Endothelial cell of umbilical vein (primary cell): ENCODE data around the gene DENND1A. TPM values are rescaled to one million over a fixed set of nuclear protein-coding genes. Genes with fewer than 3 reads are reported as not detected.

ENCODE experiments used
- BruUV-seq: library from RNA; stranded (reverse); fragments of 400-500 nt; replicated peaks from 2 replicates; lab custom pipeline; 2021; lab: Mats Ljungman, UMichigan
- CTCF ChIA-PET: fragments of 300-600, 350-600 bp; sonication (Branson Sonifier 250); formaldehyde crosslinking; loops from one replicate; lab custom pipeline; 2021; ENCODE audit warnings: antibody characterized with exemption, inconsistent platforms; lab: Charles Lee
- POLR2A ChIA-PET: fragments of 300-600, 350-600 bp; sonication (Branson Sonifier 250); formaldehyde crosslinking; loops from one replicate; lab custom pipeline; 2021; ENCODE audit warnings: antibody characterized with exemption, inconsistent platforms; lab: Charles Lee
- DNase-seq: peaks from one replicate; pipeline ENCODE4 v3.0.0-alpha.2; 2011; ENCODE audit warnings: low read depth, low spot score
- FAIRE-seq: peaks from 2 replicates; lab custom pipeline; 2011; peaks lifted over from hg19 to GRCh38; lab: Jason Lieb, UNC
- H2AFZ ChIP-seq: 2 replicates; pipeline ENCODE4 v1.6.0; 2012; ENCODE audit warnings: low read depth, low read length, control low read depth, inconsistent platforms
- H3K27ac ChIP-seq: 2 replicates; pipeline ENCODE4 v1.5.1; 2011; ENCODE audit warnings: low read depth, mild to moderate bottlenecking, control low read depth, low read length, moderate library complexity; ENCODE audit not compliant: insufficient read depth
- H3K27me3 ChIP-seq, 2 experiments: 2 replicates each; pipeline versions ENCODE4 v1.6.0 to v1.6.1; 2011; ENCODE audit warnings: low read length in 2 of 2, mixed read lengths in 1 of 2; ENCODE audit not compliant: control insufficient read depth in 2 of 2, insufficient read depth in 2 of 2
- H3K36me3 ChIP-seq, 2 experiments: 2 replicates in 1 of 2; 3 replicates in 1 of 2; pipeline ENCODE4 v1.5.1; 2011; ENCODE audit warnings: low read length in 2 of 2, mild to moderate bottlenecking in 1 of 2, moderate library complexity in 1 of 2; ENCODE audit not compliant: control insufficient read depth in 2 of 2, insufficient read depth in 2 of 2; ENCODE audit errors: extremely low read depth in 1 of 2
- H3K4me1 ChIP-seq: 3 replicates; pipeline ENCODE4 v1.5.1; 2011; ENCODE audit warnings: mild to moderate bottlenecking, low read length; ENCODE audit not compliant: control insufficient read depth, insufficient read depth; ENCODE audit errors: extremely low read depth
- H3K4me2 ChIP-seq: 2 replicates; pipeline ENCODE4 v1.6.1; 2011; ENCODE audit warnings: low read length, control low read depth, mixed read lengths; ENCODE audit not compliant: insufficient read depth
- H3K4me3 ChIP-seq, 3 experiments: fragments of 200-600 bp in 1 of 3; sonication (generic), shearing (Covaris generic) in 1 of 3; replicated peaks in 1 of 3; 2 replicates each; pipeline ENCODE4 v1.5.1; 2011 to 2016; ENCODE audit warnings: control low read depth in 3 of 3, low read length in 3 of 3, mild to moderate bottlenecking in 2 of 3, inconsistent platforms in 1 of 3, low read depth in 1 of 3, moderate library complexity in 1 of 3; ENCODE audit not compliant: insufficient read depth in 1 of 3
- H3K79me2 ChIP-seq: 2 replicates; pipeline ENCODE4 v1.6.0; 2012; ENCODE audit warnings: low read length, inconsistent platforms; ENCODE audit not compliant: control insufficient read depth, insufficient read depth
- H3K9ac ChIP-seq: replicated peaks from 2 replicates; pipeline ENCODE3; 2011; ENCODE audit warnings: low read length, control low read depth; ENCODE audit not compliant: insufficient read depth; ENCODE audit errors: extremely low read depth
- H3K9me1 ChIP-seq: replicated peaks from 3 replicates; pipeline ENCODE4 v1.6.0; 2011; ENCODE audit warnings: mild to moderate bottlenecking, low read length; ENCODE audit not compliant: control insufficient read depth, insufficient read depth; ENCODE audit errors: extremely low read depth
- H3K9me3 ChIP-seq: replicated peaks from 2 replicates; pipeline ENCODE4 v1.5.1; 2012; ENCODE audit warnings: low read length, inconsistent platforms; ENCODE audit not compliant: control insufficient read depth, insufficient read depth
- H4K20me1 ChIP-seq: replicated peaks from 2 replicates; pipeline ENCODE3; 2011; ENCODE audit warnings: mild to moderate bottlenecking, low read length; ENCODE audit not compliant: control insufficient read depth, insufficient read depth; ENCODE audit errors: extremely low read depth
- CTCF ChIP-seq, 2 donors: IDR thresholded peaks; 1 replicate in 1 of 2; 2 replicates in 1 of 2; pipeline ENCODE4 v1.5.1; 2011; ENCODE audit warnings: low read length in 2 of 2, mild to moderate bottlenecking in 2 of 2, moderate library complexity in 2 of 2, control low read depth in 1 of 2, inconsistent platforms in 1 of 2, low read depth in 1 of 2; ENCODE audit not compliant: insufficient read depth in 1 of 2; ENCODE audit errors: extremely low read depth in 1 of 2
- EZH2 ChIP-seq: IDR thresholded peaks from 2 replicates; pipeline ENCODE4 v1.6.1; 2012; ENCODE audit warnings: borderline replicate concordance, low read depth, mild to moderate bottlenecking, moderate library complexity, low read length, inconsistent platforms; ENCODE audit not compliant: severe bottlenecking
- FOS ChIP-seq: IDR thresholded peaks from 2 replicates; pipeline ENCODE4 v1.6.1; 2011; ENCODE audit warnings: mild to moderate bottlenecking, low read length, moderate library complexity, borderline replicate concordance; ENCODE audit not compliant: insufficient read depth
- GATA2 ChIP-seq: IDR thresholded peaks from 2 replicates; pipeline ENCODE4 v1.7.0; 2011; ENCODE audit warnings: low read depth, mild to moderate bottlenecking, moderate library complexity, mixed read lengths, low read length; ENCODE audit not compliant: insufficient read length, insufficient read depth
- JUN ChIP-seq: IDR thresholded peaks from 2 replicates; pipeline ENCODE4 v1.6.1; 2011; ENCODE audit warnings: borderline replicate concordance, low read depth; ENCODE audit not compliant: insufficient read length, insufficient read depth
- MAX ChIP-seq: IDR thresholded peaks from 2 replicates; pipeline ENCODE4 v1.6.1; 2011; ENCODE audit not compliant: insufficient read depth, insufficient read length
- MYC ChIP-seq: IDR thresholded peaks from one replicate; pipeline ENCODE4 v1.6.1; 2011; ENCODE audit warnings: mild to moderate bottlenecking, low read depth, low read length
- POLR2A ChIP-seq: IDR thresholded peaks from 2 replicates; pipeline ENCODE4 v1.6.1; 2012; ENCODE audit warnings: low read depth, mild to moderate bottlenecking, control low read depth, low read length
- POLR2AphosphoS5 ChIP-seq: IDR thresholded peaks from 2 replicates; pipeline ENCODE4 v1.6.1; 2012; ENCODE audit warnings: low read depth, mild to moderate bottlenecking, control low read depth, low read length, moderate library complexity; ENCODE audit not compliant: insufficient read depth
- dilution Hi-C: fragments of 300-500 bp; cut with MboI; formaldehyde crosslinking; loops from one replicate; pipeline ENCODE4 v1.15.0; 2019; ENCODE audit warnings: low sequenced_read_pairs; ENCODE audit not compliant: extremely low pct_ligation_motif_present
- intact Hi-C: fragments of 100-400 bp; cut with micrococcal nuclease; formaldehyde crosslinking; loops from one replicate; pipeline ENCODE4 v1.10.0; 2022
- polyA plus RNA-seq, 4 experiments: library from polyadenylated mRNA; depleted of rRNA in 3 of 4; stranded (reverse) in 3 of 4; unstranded in 1 of 4; fragments of >200 nt; gene quantifications; 2 replicates each; pipeline versions ENCODE4 v1.2.1 to v1.2.3, GENCODE V29; 2011 to 2012; ENCODE audit warnings: missing spikeins in 1 of 4
- total RNA-seq: library from RNA; stranded (reverse); gene quantifications from 2 replicates; pipeline ENCODE4 v1.2.3, GENCODE V29; 2021

DENND1A gene
- total and polyA plus RNA-seq, 2 donors (not counting 3 experiments of a cell fraction or from before 2014, with no cell fraction given) = 18.5 to 24.5 TPM

- no peak overlapping the region for H3K4me2 ChIP-seq
- H2AFZ ChIP-seq = no peak overlapping the region
- H4K20me1 ChIP-seq = no peaks in the 10 kb centered on the region
- no peak overlapping the region for H3K9ac ChIP-seq
- H3K4me3 ChIP-seq = no peak overlapping the region
- no peak for DNase-seq
- BruUV-seq = no TSS peak
- no peaks in the 10 kb centered on the region for H3K36me3 ChIP-seq
- FAIRE-seq = no peak
- H3K27ac ChIP-seq = no peak overlapping the region
- no peaks in the 10 kb centered on the region for H3K9me3 ChIP-seq
- H3K9me1 ChIP-seq = no peaks in the 10 kb centered on the region
- POLR2A ChIA-PET = no interaction called here
- no peak for TF ChIP-seq POLR2A
- TF ChIP-seq CTCF (IDR thresholded peaks at IDR 0.05; ENCODE audit: extremely low read depth in 1 of 2, insufficient read depth in 1 of 2, low read depth in 1 of 2, low read length in 2 of 2) = no peak
- TF ChIP-seq MAX = no peak
- TF ChIP-seq FOS = no peak
- TF ChIP-seq MYC = no peak
- TF ChIP-seq EZH2 = no peak
- no peak for TF ChIP-seq GATA2
- no peak for TF ChIP-seq JUN
- no peak for TF ChIP-seq POLR2AphosphoS5
- H3K27me3 ChIP-seq = no peaks in the 10 kb centered on the region
- intact Hi-C loops (no loop called here), dilution Hi-C loops (no loop called here)
- no peaks in the 10 kb centered on the region for H3K79me2 ChIP-seq
- H3K4me1 ChIP-seq = no peaks in the 10 kb centered on the region
- CTCF ChIA-PET = no interaction called here
Observed at GRCh38 chr9:123722378-123722777, 207.5 kb downstream of the DENND1A start.
